NCI-H146 treated with DMSO at 0.1 percent for 48 hours (cell line): ENCODE measurements around the gene TRIM51.
"Not testable (repeated sequence)": the region's sequence is repeated elsewhere in the genome, so short reads cannot be mapped to it uniquely, and the experiment has no call there.

Experiments used
- DNase-seq: peaks from one replicate; lab custom pipeline; 2025; ENCODE audit not compliant: unreplicated experiment; lab: John Stamatoyannopoulos, UW

TRIM51 gene

GRCh38 chr11:55882997-55883396 lies at the start of gene TRIM51:
TRIM51 (plus strand) TSS chr11:55883297; CDS start chr11:55885429, 2,132 bp downstream.
- not testable (repeated sequence) for DNase-seq

GRCh38 chr11:55838452-55838851 lies 44.6 kb upstream of the TRIM51 start, which contains the start of gene OR5D16:
OR5D16 (plus strand) TSS chr11:55838752; CDS start chr11:55838752, 0 bp downstream.
- DNase-seq, result no peak

- DNase-seq, result no peak
Observed at GRCh38 chr11:55847453-55847852, 35.6 kb upstream of the TRIM51 start.

GRCh38 chr11:55849037-55849436 lies 34.1 kb upstream of the TRIM51 start:
- DNase-seq, result no peak

GRCh38 chr11:55852141-55852540 lies 31.0 kb upstream of the TRIM51 start:
- no peak for DNase-seq

- DNase-seq, result no peak
Observed at GRCh38 chr11:55854704-55855103, 28.4 kb upstream of the TRIM51 start.

GRCh38 chr11:55867354-55867753 lies 15.7 kb upstream of the TRIM51 start:
- DNase-seq, result not testable (repeated sequence)

- not testable (repeated sequence) for DNase-seq
Observed at GRCh38 chr11:55872731-55873130, 10.4 kb upstream of the TRIM51 start.

GRCh38 chr11:55873146-55873545 lies 10.0 kb upstream of the TRIM51 start:
- not testable (repeated sequence) for DNase-seq

- not testable (repeated sequence) for DNase-seq
Observed at GRCh38 chr11:55884995-55885394, 1.9 kb downstream of the TRIM51 start.

GRCh38 chr11:55885481-55885880 lies 2.4 kb downstream of the TRIM51 start:
- not testable (repeated sequence) for DNase-seq

- DNase-seq, result no peak
Observed at GRCh38 chr11:55895216-55895615, 12.1 kb downstream of the TRIM51 start.

- no peak for DNase-seq
Observed at GRCh38 chr11:55902308-55902707, 19.2 kb downstream of the TRIM51 start.

GRCh38 chr11:55914482-55914881 lies 31.4 kb downstream of the TRIM51 start, which contains the start of gene OR5W2:
OR5W2 (minus strand) TSS chr11:55914582; CDS start chr11:55914582, 0 bp downstream.
- DNase-seq, result no peak

- DNase-seq, result no peak
Observed at GRCh38 chr11:55920537-55920936, 37.4 kb downstream of the TRIM51 start.

GRCh38 chr11:55936300-55936699 lies 53.2 kb downstream of the TRIM51 start, which contains the start of gene OR5I1:
OR5I1 (minus strand) TSS chr11:55936400; CDS start chr11:55936400, 0 bp downstream.
- no peak for DNase-seq
